Peyer's patch (tissue), 4 donors: ENCODE results near the gene CRAMP1. TPM values are rescaled to one million over a fixed set of nuclear protein-coding genes. Genes with fewer than 3 reads are reported as not detected.

Source experiments
- DNase-seq, 3 donors: peaks; one replicate each; pipeline ENCODE4 v3.0.0-alpha.2; 2017 to 2019
- H3K27ac ChIP-seq, 4 donors: fragments of 200-600 bp; sonication (generic); one replicate each; pipeline ENCODE4 v1.5.1; 2016 to 2019
- H3K27me3 ChIP-seq, 2 donors: fragments of 200-600 bp; sonication (generic); one replicate each; pipeline ENCODE4 v1.5.1; 2019
- H3K36me3 ChIP-seq, 3 donors: fragments of 200-600 bp; sonication (generic); one replicate each; pipeline ENCODE4 v1.5.1; 2016 to 2019
- H3K4me1 ChIP-seq, 4 donors: fragments of 200-600 bp; sonication (generic); one replicate each; pipeline ENCODE4 v1.5.1; 2016 to 2019
- H3K4me3 ChIP-seq, 4 donors: fragments of 200-600 bp; sonication (generic); 1 replicate in 3 of 4; 2 replicates in 1 of 4; pipeline ENCODE4 v1.5.1; 2016 to 2019; ENCODE audit warnings: mild to moderate bottlenecking in 1 of 4
- H3K9me3 ChIP-seq, 4 donors: fragments of 200-600 bp; sonication (generic); one replicate each; pipeline ENCODE4 v1.5.1; 2016 to 2019; ENCODE audit warnings: mild to moderate bottlenecking in 1 of 4
- CTCF ChIP-seq, 6 experiments: fragments of 450-650 bp in 4 of 6; fragments of 200-600 bp in 2 of 6; sonication (generic) in 1 of 6; IDR thresholded peaks; one replicate each; pipeline ENCODE4 v1.5.1; 2017 to 2019; ENCODE audit warnings: antibody characterized with exemption in 6 of 6, mild to moderate bottlenecking in 3 of 6, moderate library complexity in 1 of 6
- POLR2A ChIP-seq, 2 donors: fragments of 450-650 bp; IDR thresholded peaks; one replicate each; pipeline ENCODE4 v1.5.1; 2017; ENCODE audit warnings: antibody characterized with exemption in 2 of 2, mild to moderate bottlenecking in 2 of 2, moderate library complexity in 2 of 2
- total RNA-seq, 4 donors: library from RNA; depleted of rRNA; stranded (reverse); fragments of >200 nt; gene quantifications; one replicate each; pipeline ENCODE4 v1.1.0, GENCODE V29; 2016

CRAMP1 gene
- total RNA-seq, 4 donors from 2014 or later: 16.5 to 37.1 (median 20.0) TPM

- TF ChIP-seq POLR2A (IDR thresholded peaks at IDR 0.05): no peak
- Histone ChIP-seq H3K4me3 (no peak overlapping the region), H3K27me3 (no peaks in the 10 kb centered on the region), H3K36me3 (peaks cover 0 to 42% (median 0%) of the 10 kb centered on the region in 3 donors), H3K27ac (no peak overlapping the region), H3K4me1 (no peaks in the 10 kb centered on the region), H3K9me3 (no peaks in the 10 kb centered on the region)
- DNase-seq: no peak
Measured at GRCh38 chr16:1676661-1677060, 64.5 kb downstream of the CRAMP1 start.

- Histone ChIP-seq H3K36me3 (peaks cover 0 to 35% (median 0%) of the 10 kb centered on the region in 3 donors), H3K27me3 (no peaks in the 10 kb centered on the region), H3K9me3 (no peaks in the 10 kb centered on the region), H3K4me1 (no peaks in the 10 kb centered on the region), H3K4me3 (peak overlapping the region in 2 of 4 donors; percentile 87 to 96), H3K27ac (peak overlapping the region in 1 of 4 donors; percentile 78)
- DNase-seq: no peak
- TF ChIP-seq POLR2A (IDR thresholded peaks at IDR 0.05) (no peak), CTCF (IDR thresholded peaks at IDR 0.05) (no peak)
Measured at GRCh38 chr16:1677339-1677738, 65.2 kb downstream of the CRAMP1 start.

GRCh38 chr16:1677942-1678499 is 65.9 kb downstream of the CRAMP1 start, which contains the start of gene JPT2:
Gene JPT2 (plus strand): TSS chr16:1678279. CDS start chr16:1678313, 34 bp downstream.
- Histone ChIP-seq H3K9me3 (no peaks in the 10 kb centered on the region), H3K36me3 (peaks cover 0 to 30% (median 0%) of the 10 kb centered on the region in 3 donors), H3K27me3 (no peaks in the 10 kb centered on the region), H3K4me1 (no peaks in the 10 kb centered on the region), H3K4me3 (peak within 1 kb of the TSS; percentile 87 to 96 (median 92)), H3K27ac (peak within 1 kb of the TSS; percentile 75 to 80 (median 77))
- DNase-seq: peak; percentile 97 to 99 (median 99)
- TF ChIP-seq POLR2A (IDR thresholded peaks at IDR 0.05) (peak in 1 of 2 donors; percentile 38), CTCF (IDR thresholded peaks at IDR 0.05) (no peak)

- Histone ChIP-seq H3K9me3 (no peaks in the 10 kb centered on the region), H3K36me3 (peaks cover 0 to 28% (median 0%) of the 10 kb centered on the region in 3 donors), H3K27me3 (no peaks in the 10 kb centered on the region), H3K4me3 (peak overlapping the region; percentile 87 to 96 (median 92)), H3K4me1 (no peaks in the 10 kb centered on the region), H3K27ac (peak overlapping the region; percentile 75 to 80 (median 77))
- TF ChIP-seq CTCF (IDR thresholded peaks at IDR 0.05) (no peak), POLR2A (IDR thresholded peaks at IDR 0.05) (no peak)
- peak; percentile 20 to 66 (median 63) for DNase-seq
Measured at GRCh38 chr16:1678500-1679098, 66.4 kb downstream of the CRAMP1 start.

- no peaks in the 10 kb centered on the region for H3K4me1 ChIP-seq
- TF ChIP-seq POLR2A (IDR thresholded peaks at IDR 0.05) (no peak), CTCF (IDR thresholded peaks at IDR 0.05) (no peak)
- no peak overlapping the region for H3K4me3 ChIP-seq
- H3K27ac ChIP-seq: no peak overlapping the region
- H3K27me3 ChIP-seq: no peaks in the 10 kb centered on the region
- peaks cover 0 to 25% (median 0%) of the 10 kb centered on the region in 3 donors for H3K36me3 ChIP-seq
- H3K9me3 ChIP-seq: no peaks in the 10 kb centered on the region
- no peak for DNase-seq
Measured at GRCh38 chr16:1680361-1680760, 68.2 kb downstream of the CRAMP1 start.

- peaks cover 0 to 25% (median 0%) of the 10 kb centered on the region in 3 donors for H3K36me3 ChIP-seq
- no peak overlapping the region for H3K27ac ChIP-seq
- no peaks in the 10 kb centered on the region for H3K9me3 ChIP-seq
- no peaks in the 10 kb centered on the region for H3K4me1 ChIP-seq
- no peaks in the 10 kb centered on the region for H3K27me3 ChIP-seq
- H3K4me3 ChIP-seq: no peak overlapping the region
- DNase-seq: no peak
- no peak for TF ChIP-seq POLR2A (IDR thresholded peaks at IDR 0.05)
- no peak for TF ChIP-seq CTCF (IDR thresholded peaks at IDR 0.05)
Measured at GRCh38 chr16:1681032-1681431, 68.9 kb downstream of the CRAMP1 start.
